GM12878 (cell line): Measurements from ENCODE around the gene CDC42EP3. TPM values are rescaled to one million over a fixed set of nuclear protein-coding genes. Genes with fewer than 3 reads are reported as not detected.
A peak's percentile ranks its signal among the peaks of the same experiment; 100 is the strongest.

Source experiments
- ASH2L ChIP-seq: fragments of 300-600, 200-600 bp; sonication (generic); IDR thresholded peaks from 2 replicates; pipeline ENCODE4 v1.6.1; 2017; ENCODE audit warnings: low read depth, mild to moderate bottlenecking, borderline replicate concordance
- ATF7 ChIP-seq: fragments of 450-650 bp; IDR thresholded peaks from 2 replicates; pipeline ENCODE4 v1.6.1; 2016; ENCODE audit warnings: low read depth, mild to moderate bottlenecking
- CEBPB ChIP-seq, 2 experiments: fragments of 150-350 bp in 1 of 2; IDR thresholded peaks; 2 replicates each; pipeline ENCODE4 v1.6.1; 2012 to 2014; ENCODE audit warnings: low read depth in 2 of 2, low read length in 2 of 2, borderline replicate concordance in 1 of 2, inconsistent platforms in 1 of 2
- DPF2 ChIP-seq: fragments of 450-650 bp; IDR thresholded peaks from 2 replicates; pipeline ENCODE4 v1.6.1; 2017; ENCODE audit warnings: mild to moderate bottlenecking
- EED ChIP-seq: sonication (generic); IDR thresholded peaks from 2 replicates; pipeline ENCODE4 v1.6.1; 2016; ENCODE audit warnings: antibody characterized with exemption, low read depth
- EP300 ChIP-seq, 2 experiments: fragments of 150-350 bp in 1 of 2; IDR thresholded peaks; 2 replicates each; pipeline ENCODE4 v1.6.1; 2011 to 2012; ENCODE audit warnings: low read depth in 2 of 2, low read length in 2 of 2, borderline replicate concordance in 1 of 2, improper control_type of control experiment in 1 of 2, inconsistent platforms in 1 of 2; ENCODE audit not compliant: control insufficient read depth in 1 of 2
- FOS ChIP-seq: IDR thresholded peaks from 3 replicates; pipeline ENCODE4 v1.6.1; 2011; ENCODE audit warnings: borderline replicate concordance; ENCODE audit not compliant: insufficient read length; ENCODE audit errors: extremely low read depth
- FOXK2 ChIP-seq: fragments of 450-650 bp; IDR thresholded peaks from 2 replicates; pipeline ENCODE4 v1.6.1; 2017; ENCODE audit warnings: mild to moderate bottlenecking, moderate library complexity
- KDM1A ChIP-seq: fragments of 200-600 bp; sonication (generic); IDR thresholded peaks from 2 replicates; pipeline ENCODE4 v1.6.1; 2016; ENCODE audit warnings: borderline replicate concordance
- MTA2 ChIP-seq: fragments of 450-650 bp; IDR thresholded peaks from 2 replicates; pipeline ENCODE4 v1.6.1; 2016; ENCODE audit warnings: low read depth, mild to moderate bottlenecking, moderate library complexity
- MYC ChIP-seq: IDR thresholded peaks from 2 replicates; pipeline ENCODE4 v1.6.1; 2011; ENCODE audit warnings: mild to moderate bottlenecking, low read length, moderate library complexity, inconsistent platforms; ENCODE audit not compliant: insufficient read depth, insufficient replicate concordance, insufficient read length, severe bottlenecking
- NR2F1 ChIP-seq: fragments of 450-650 bp; conservative IDR thresholded peaks from 2 replicates; pipeline ENCODE4 v1.6.1; 2017; ENCODE audit warnings: mild to moderate bottlenecking
- NRF1 ChIP-seq: conservative IDR thresholded peaks from 2 replicates; pipeline ENCODE4 v1.6.1; 2011; ENCODE audit warnings: mild to moderate bottlenecking, low read depth, low read length, improper control_type of control experiment
- RELA ChIP-seq: fragments of 450-650 bp; IDR thresholded peaks from 2 replicates; pipeline ENCODE4 v1.8.0; 2014; ENCODE audit warnings: borderline replicate concordance; ENCODE audit not compliant: partially characterized antibody
- RFX5 ChIP-seq: IDR thresholded peaks from 2 replicates; pipeline ENCODE4 v1.6.1; 2011; ENCODE audit warnings: low read depth, low read length, improper control_type of control experiment
- SMAD5 ChIP-seq: IDR thresholded peaks from 2 replicates; pipeline ENCODE4 v1.6.1; 2016; ENCODE audit warnings: antibody characterized with exemption, low read depth
- SMC3 ChIP-seq: IDR thresholded peaks from 2 replicates; pipeline ENCODE4 v1.6.1; 2011; ENCODE audit warnings: low read length, improper control_type of control experiment, borderline replicate concordance
- TAF1 ChIP-seq: IDR thresholded peaks from 2 replicates; pipeline ENCODE4 v1.6.1; 2011; ENCODE audit warnings: mild to moderate bottlenecking, low read depth, low read length, borderline replicate concordance
- TCF12 ChIP-seq: IDR thresholded peaks from 2 replicates; pipeline ENCODE4 v1.6.1; 2011; ENCODE audit warnings: low read depth, mild to moderate bottlenecking, low read length
- YY1 ChIP-seq: IDR thresholded peaks from 2 replicates; pipeline ENCODE4 v1.6.1; 2011; ENCODE audit warnings: low read depth, mild to moderate bottlenecking, low read length
- polyA plus RNA-seq, 11 experiments: library from polyadenylated mRNA; depleted of rRNA in 4 of 11; unstranded in 6 of 11; stranded (reverse) in 5 of 11; fragments of >200 nt; fragmentation: Nextera tagmentation in 4 of 11; fragmentation: Illumina TruSeq in 1 of 11; extraction: Ambion mirVana in 4 of 11; extraction: Trizol in 1 of 11; gene quantifications; 1 replicate in 1 of 11; 2 replicates in 10 of 11; pipeline versions ENCODE4 v1.2.1 to v1.2.3, GENCODE V29; 2011 to 2016; ENCODE audit warnings: inconsistent platforms in 2 of 11, missing spikeins in 2 of 11, low read depth in 1 of 11
- total RNA-seq, 4 experiments: library from RNA; depleted of rRNA in 3 of 4; stranded (reverse); fragments of >200 nt in 3 of 4; fragmentation: Illumina TruSeq in 1 of 4; extraction: Trizol in 1 of 4; gene quantifications; 2 replicates each; pipeline versions ENCODE4 v1.2.1 to v1.2.3, GENCODE V29; 2013 to 2021
- TF ChIP-seq, protein P1 (sequence below): fragments of 450-650 bp; IDR thresholded peaks from 2 replicates; pipeline ENCODE4 v1.6.1; 2018; ENCODE audit warnings: mild to moderate bottlenecking, low read depth, moderate library complexity; ENCODE audit not compliant: partially characterized antibody
- TF ChIP-seq, protein P2 (sequence below): fragments of 450-650 bp; IDR thresholded peaks from 2 replicates; pipeline ENCODE4 v1.6.1; 2014; ENCODE audit warnings: mild to moderate bottlenecking
- TF ChIP-seq, protein P3 (sequence below): fragments of 150-350 bp; IDR thresholded peaks from 2 replicates; pipeline ENCODE4 v1.6.1; 2016; ENCODE audit warnings: low read depth, low read length

CDC42EP3 gene
- total and polyA plus RNA-seq, 10 of the 15 experiments (the other 5 are each of a cell fraction or from before 2014, with no cell fraction given): 11.8 to 86.9 (median 52.9) TPM

DNA sequence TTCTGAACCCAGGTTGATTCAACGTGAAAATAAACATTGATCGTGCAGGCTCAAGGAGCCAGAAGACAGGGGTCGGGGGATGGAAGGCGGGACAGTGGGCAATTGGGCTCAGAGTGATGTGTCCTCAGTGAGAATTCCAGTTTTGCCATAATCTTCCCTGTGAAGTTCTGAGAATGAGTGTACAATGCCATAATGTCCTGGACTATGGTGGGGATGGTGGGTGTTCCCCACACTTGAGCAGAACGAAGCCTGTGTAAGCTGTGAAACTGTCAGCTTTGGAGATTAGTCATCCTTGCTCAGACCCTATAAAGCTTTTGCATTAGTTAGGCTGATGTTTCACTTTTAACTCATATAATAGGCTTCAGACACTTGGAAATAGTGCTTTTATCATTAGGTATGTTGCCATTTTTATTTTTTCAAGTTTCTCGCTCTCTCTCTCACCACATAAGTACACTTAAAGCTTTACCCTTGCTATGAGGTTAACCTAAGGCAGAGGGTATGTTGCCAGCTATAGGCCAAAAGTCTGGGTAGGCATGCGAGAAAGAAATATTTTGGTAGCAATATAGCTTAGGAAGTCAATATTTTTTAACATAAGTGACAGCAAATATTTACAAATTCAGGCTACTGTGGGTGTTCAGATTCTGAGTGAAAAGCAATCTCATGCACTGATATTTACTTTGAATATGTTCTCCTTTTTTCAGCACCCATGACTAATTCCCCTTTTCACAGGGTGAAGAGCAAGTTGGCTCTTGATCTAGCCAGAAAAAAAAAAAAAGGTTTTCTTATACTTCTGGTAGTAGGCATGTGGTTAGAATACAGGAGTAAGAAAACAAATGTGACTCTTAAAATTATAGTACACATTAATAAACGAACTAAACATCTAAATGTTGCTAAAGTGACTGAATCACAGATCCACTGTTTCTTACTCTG lies 47.2 kb downstream of the CDC42EP3 start (continued):
- peak; percentile 91 for TF ChIP-seq MTA2
- no peak for TF ChIP-seq FOXK2
- no peak for TF ChIP-seq RFX5
- no peak for TF ChIP-seq ASH2L
- TF ChIP-seq, protein P1, sequence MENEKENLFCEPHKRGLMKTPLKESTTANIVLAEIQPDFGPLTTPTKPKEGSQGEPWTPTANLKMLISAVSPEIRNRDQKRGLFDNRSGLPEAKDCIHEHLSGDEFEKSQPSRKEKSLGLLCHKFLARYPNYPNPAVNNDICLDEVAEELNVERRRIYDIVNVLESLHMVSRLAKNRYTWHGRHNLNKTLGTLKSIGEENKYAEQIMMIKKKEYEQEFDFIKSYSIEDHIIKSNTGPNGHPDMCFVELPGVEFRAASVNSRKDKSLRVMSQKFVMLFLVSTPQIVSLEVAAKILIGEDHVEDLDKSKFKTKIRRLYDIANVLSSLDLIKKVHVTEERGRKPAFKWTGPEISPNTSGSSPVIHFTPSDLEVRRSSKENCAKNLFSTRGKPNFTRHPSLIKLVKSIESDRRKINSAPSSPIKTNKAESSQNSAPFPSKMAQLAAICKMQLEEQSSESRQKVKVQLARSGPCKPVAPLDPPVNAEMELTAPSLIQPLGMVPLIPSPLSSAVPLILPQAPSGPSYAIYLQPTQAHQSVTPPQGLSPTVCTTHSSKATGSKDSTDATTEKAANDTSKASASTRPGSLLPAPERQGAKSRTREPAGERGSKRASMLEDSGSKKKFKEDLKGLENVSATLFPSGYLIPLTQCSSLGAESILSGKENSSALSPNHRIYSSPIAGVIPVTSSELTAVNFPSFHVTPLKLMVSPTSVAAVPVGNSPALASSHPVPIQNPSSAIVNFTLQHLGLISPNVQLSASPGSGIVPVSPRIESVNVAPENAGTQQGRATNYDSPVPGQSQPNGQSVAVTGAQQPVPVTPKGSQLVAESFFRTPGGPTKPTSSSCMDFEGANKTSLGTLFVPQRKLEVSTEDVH: no peak
- peak; percentile 50 for TF ChIP-seq RELA
- peak; percentile 95 for TF ChIP-seq DPF2
- TF ChIP-seq NRF1: no peak
- TF ChIP-seq YY1: no peak; the same call in 1 of the 2 replicates
- peak; percentile 77 for TF ChIP-seq ATF7
- TF ChIP-seq KDM1A: no peak
- peak; percentile 49; the same call in 1 of the 2 replicates for TF ChIP-seq TAF1
- TF ChIP-seq SMAD5: 0 out of 2 replicates have a peak, but pooled peaks have one; percentile 26
- TF ChIP-seq NR2F1: peak; percentile 35; the same call in 1 of the 2 replicates
- no peak for TF ChIP-seq SMC3
- TF ChIP-seq FOS: no peak
- TF ChIP-seq MYC: no peak
- TF ChIP-seq, protein P2, sequence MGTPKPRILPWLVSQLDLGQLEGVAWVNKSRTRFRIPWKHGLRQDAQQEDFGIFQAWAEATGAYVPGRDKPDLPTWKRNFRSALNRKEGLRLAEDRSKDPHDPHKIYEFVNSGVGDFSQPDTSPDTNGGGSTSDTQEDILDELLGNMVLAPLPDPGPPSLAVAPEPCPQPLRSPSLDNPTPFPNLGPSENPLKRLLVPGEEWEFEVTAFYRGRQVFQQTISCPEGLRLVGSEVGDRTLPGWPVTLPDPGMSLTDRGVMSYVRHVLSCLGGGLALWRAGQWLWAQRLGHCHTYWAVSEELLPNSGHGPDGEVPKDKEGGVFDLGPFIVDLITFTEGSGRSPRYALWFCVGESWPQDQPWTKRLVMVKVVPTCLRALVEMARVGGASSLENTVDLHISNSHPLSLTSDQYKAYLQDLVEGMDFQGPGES: no peak
- TF ChIP-seq EED: peak; percentile 99
- TF ChIP-seq, protein P3, sequence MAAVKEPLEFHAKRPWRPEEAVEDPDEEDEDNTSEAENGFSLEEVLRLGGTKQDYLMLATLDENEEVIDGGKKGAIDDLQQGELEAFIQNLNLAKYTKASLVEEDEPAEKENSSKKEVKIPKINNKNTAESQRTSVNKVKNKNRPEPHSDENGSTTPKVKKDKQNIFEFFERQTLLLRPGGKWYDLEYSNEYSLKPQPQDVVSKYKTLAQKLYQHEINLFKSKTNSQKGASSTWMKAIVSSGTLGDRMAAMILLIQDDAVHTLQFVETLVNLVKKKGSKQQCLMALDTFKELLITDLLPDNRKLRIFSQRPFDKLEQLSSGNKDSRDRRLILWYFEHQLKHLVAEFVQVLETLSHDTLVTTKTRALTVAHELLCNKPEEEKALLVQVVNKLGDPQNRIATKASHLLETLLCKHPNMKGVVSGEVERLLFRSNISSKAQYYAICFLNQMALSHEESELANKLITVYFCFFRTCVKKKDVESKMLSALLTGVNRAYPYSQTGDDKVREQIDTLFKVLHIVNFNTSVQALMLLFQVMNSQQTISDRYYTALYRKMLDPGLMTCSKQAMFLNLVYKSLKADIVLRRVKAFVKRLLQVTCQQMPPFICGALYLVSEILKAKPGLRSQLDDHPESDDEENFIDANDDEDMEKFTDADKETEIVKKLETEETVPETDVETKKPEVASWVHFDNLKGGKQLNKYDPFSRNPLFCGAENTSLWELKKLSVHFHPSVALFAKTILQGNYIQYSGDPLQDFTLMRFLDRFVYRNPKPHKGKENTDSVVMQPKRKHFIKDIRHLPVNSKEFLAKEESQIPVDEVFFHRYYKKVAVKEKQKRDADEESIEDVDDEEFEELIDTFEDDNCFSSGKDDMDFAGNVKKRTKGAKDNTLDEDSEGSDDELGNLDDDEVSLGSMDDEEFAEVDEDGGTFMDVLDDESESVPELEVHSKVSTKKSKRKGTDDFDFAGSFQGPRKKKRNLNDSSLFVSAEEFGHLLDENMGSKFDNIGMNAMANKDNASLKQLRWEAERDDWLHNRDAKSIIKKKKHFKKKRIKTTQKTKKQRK: no peak
- TF ChIP-seq EP300 (IDR thresholded peaks at IDR 0.05; ENCODE audit: borderline replicate concordance in 1 of 2, control insufficient read depth in 1 of 2, low read depth in 2 of 2, low read length in 2 of 2): peak; percentile 56 to 80
- peak in 1 of 2 experiments; percentile 72; a peak in 2 of 4 replicates for TF ChIP-seq CEBPB (IDR thresholded peaks at IDR 0.05; ENCODE audit: borderline replicate concordance in 1 of 2, low read depth in 2 of 2, low read length in 2 of 2)
- no peak for TF ChIP-seq TCF12
